GM19240 (cell line): Measurements from ENCODE around the gene GAB3.

Experiments used
- DNase-seq: peaks from one replicate; pipeline ENCODE4 v3.0.0; 2011; ENCODE audit warnings: low spot score; ENCODE audit not compliant: insufficient read length

GAB3 gene

GRCh38 chrX:154750301-154751202 is at the start of gene GAB3:
GAB3 (minus strand) TSS chrX:154751077; CDS start chrX:154751025, 52 bp downstream.
- DNase-seq: no peak

GRCh38 chrX:154799556-154800348 is 48.9 kb upstream of the GAB3 start:
- DNase-seq: no peak

GRCh38 chrX:154797006-154797405 is 46.1 kb upstream of the GAB3 start:
- DNase-seq: no peak

GRCh38 chrX:154795016-154795415 is 44.1 kb upstream of the GAB3 start:
- no peak for DNase-seq

GRCh38 chrX:154793084-154793795 is 42.4 kb upstream of the GAB3 start:
- no peak for DNase-seq

GRCh38 chrX:154791939-154792338 is 41.1 kb upstream of the GAB3 start:
- DNase-seq: no peak

GRCh38 chrX:154791467-154791866 is 40.6 kb upstream of the GAB3 start:
- DNase-seq: no peak

GRCh38 chrX:154785716-154786115 is 34.8 kb upstream of the GAB3 start:
- no peak for DNase-seq

- DNase-seq: no peak
Measured at GRCh38 chrX:154784149-154784995, 33.5 kb upstream of the GAB3 start.

- DNase-seq: no peak
Measured at GRCh38 chrX:154780968-154781367, 30.1 kb upstream of the GAB3 start.

GRCh38 chrX:154779261-154779660 is 28.4 kb upstream of the GAB3 start:
- DNase-seq: no peak

- DNase-seq: no peak
Measured at GRCh38 chrX:154776753-154777152, 25.9 kb upstream of the GAB3 start.

GRCh38 chrX:154775419-154776349 is 24.8 kb upstream of the GAB3 start:
- DNase-seq: no peak

GRCh38 chrX:154774622-154775021 is 23.7 kb upstream of the GAB3 start:
- DNase-seq: no peak

- peak; percentile 65 for DNase-seq
Measured at GRCh38 chrX:154762537-154763296, 11.8 kb upstream of the GAB3 start, which contains the start of gene DKC1. DKC1 (plus strand) TSS chrX:154762864; CDS start chrX:154762966, 102 bp downstream.

GRCh38 chrX:154761977-154762536 is 11.2 kb upstream of the GAB3 start:
- no peak for DNase-seq

- no peak for DNase-seq
Measured at GRCh38 chrX:154758696-154759095, 7.8 kb upstream of the GAB3 start.

- no peak for DNase-seq
Measured at GRCh38 chrX:154751669-154752271, 893 bp upstream of the GAB3 start.
